SK-N-SH treated with all-trans-retinoic acid at 6 μM for 48 hours (cell line): ENCODE data around the gene EXOC4.
A peak's percentile ranks its signal among the peaks of the same experiment; 100 is the strongest.

Experiments
- ATAC-seq: fragments of 200-7000 bp; cut with Tn5 transposase; 3 replicates; pipeline ENCODE4 v1.9.1; 2020; ENCODE audit warnings: mild to moderate bottlenecking, moderate library complexity
- ARNTL ChIP-seq: fragments of 450-650 bp; formaldehyde crosslinking; IDR thresholded peaks from 2 replicates; pipeline ENCODE4 v1.5.0; 2020; ENCODE audit warnings: low read depth, mild to moderate bottlenecking, moderate library complexity, borderline replicate concordance
- BACH2 ChIP-seq: fragments of 250-450 bp; sonication (Bioruptor Pico); IDR thresholded peaks from 2 replicates; pipeline ENCODE4 v1.9.0; 2021; ENCODE audit warnings: mild to moderate bottlenecking, borderline replicate concordance
- CREB5 ChIP-seq: fragments of 250-450 bp; sonication (Bioruptor Pico); IDR thresholded peaks from 2 replicates; pipeline ENCODE4 v1.5.1; 2020; ENCODE audit warnings: low read depth, mild to moderate bottlenecking, moderate library complexity
- CSDC2 ChIP-seq: fragments of 250-450 bp; sonication (Bioruptor Pico); IDR thresholded peaks from 2 replicates; pipeline ENCODE4 v1.5.0; 2020; ENCODE audit warnings: mild to moderate bottlenecking, moderate library complexity
- ESRRG ChIP-seq: fragments of 250-450 bp; sonication (Bioruptor Pico); IDR thresholded peaks from 2 replicates; pipeline ENCODE4 v1.6.1; 2021; ENCODE audit warnings: mild to moderate bottlenecking
- GLIS3 ChIP-seq: fragments of 250-450 bp; sonication (Bioruptor Pico); IDR thresholded peaks from 2 replicates; pipeline ENCODE4 v1.5.0; 2020; ENCODE audit warnings: mild to moderate bottlenecking, moderate library complexity
- ISL1 ChIP-seq: fragments of 250-450 bp; sonication (Bioruptor Pico); IDR thresholded peaks from 2 replicates; pipeline ENCODE4 v2.1.2; 2022; ENCODE audit warnings: mild to moderate bottlenecking, moderate library complexity
- OSR1 ChIP-seq: fragments of 250-450 bp; sonication (Bioruptor Pico); IDR thresholded peaks from 2 replicates; pipeline ENCODE4 v1.8.0; 2022; ENCODE audit warnings: moderate library complexity, mild to moderate bottlenecking, inconsistent platforms
- PATZ1 ChIP-seq: fragments of 250-450 bp; sonication (Bioruptor Pico); IDR thresholded peaks from 2 replicates; pipeline ENCODE4 v1.8.0; 2020; ENCODE audit warnings: mild to moderate bottlenecking, moderate library complexity, borderline replicate concordance
- RARB ChIP-seq: fragments of 250-450 bp; sonication (Bioruptor Pico); IDR thresholded peaks from 2 replicates; pipeline ENCODE4 v1.8.0; 2021; ENCODE audit warnings: mild to moderate bottlenecking, moderate library complexity
- SNAI2 ChIP-seq: fragments of 250-450 bp; sonication (Bioruptor Pico); IDR thresholded peaks from 2 replicates; pipeline ENCODE4 v1.5.0; 2020; ENCODE audit warnings: mild to moderate bottlenecking, moderate library complexity
- TCF4 ChIP-seq: fragments of 250-450 bp; sonication (Bioruptor Pico); IDR thresholded peaks from 2 replicates; pipeline ENCODE4 v1.8.0; 2021; ENCODE audit warnings: mild to moderate bottlenecking, moderate library complexity, borderline replicate concordance
- ZC3H10 ChIP-seq: fragments of 250-450 bp; sonication (Bioruptor Pico); IDR thresholded peaks from 2 replicates; pipeline ENCODE4 v1.5.1; 2021; ENCODE audit warnings: mild to moderate bottlenecking, moderate library complexity
- ZFP3 ChIP-seq: fragments of 250-450 bp; sonication (Bioruptor Pico); IDR thresholded peaks from 2 replicates; pipeline ENCODE4 v1.5.0; 2020; ENCODE audit warnings: mild to moderate bottlenecking, moderate library complexity
- ZFP30 ChIP-seq: fragments of 450-650 bp; formaldehyde crosslinking; IDR thresholded peaks from 2 replicates; pipeline ENCODE4 v1.5.0; 2022; ENCODE audit warnings: mild to moderate bottlenecking, moderate library complexity
- ZNF70 ChIP-seq: fragments of 450-650 bp; formaldehyde crosslinking; IDR thresholded peaks from 2 replicates; pipeline ENCODE4 v1.5.0; 2020; ENCODE audit warnings: mild to moderate bottlenecking, moderate library complexity
- ZNF8 ChIP-seq: fragments of 450-650 bp; formaldehyde crosslinking; IDR thresholded peaks from 2 replicates; pipeline ENCODE4 v1.5.0; 2020; ENCODE audit warnings: mild to moderate bottlenecking, moderate library complexity
- TF ChIP-seq, protein P1 (sequence below): fragments of 250-450 bp; sonication (Bioruptor Pico); IDR thresholded peaks from 2 replicates; pipeline ENCODE4 v1.5.1; 2021; ENCODE audit warnings: mild to moderate bottlenecking, moderate library complexity
- TF ChIP-seq, protein P2 (sequence below): fragments of 250-450 bp; sonication (Bioruptor Pico); IDR thresholded peaks from 2 replicates; pipeline ENCODE4 v1.5.0; 2020; ENCODE audit warnings: mild to moderate bottlenecking, moderate library complexity

EXOC4 gene

DNA sequence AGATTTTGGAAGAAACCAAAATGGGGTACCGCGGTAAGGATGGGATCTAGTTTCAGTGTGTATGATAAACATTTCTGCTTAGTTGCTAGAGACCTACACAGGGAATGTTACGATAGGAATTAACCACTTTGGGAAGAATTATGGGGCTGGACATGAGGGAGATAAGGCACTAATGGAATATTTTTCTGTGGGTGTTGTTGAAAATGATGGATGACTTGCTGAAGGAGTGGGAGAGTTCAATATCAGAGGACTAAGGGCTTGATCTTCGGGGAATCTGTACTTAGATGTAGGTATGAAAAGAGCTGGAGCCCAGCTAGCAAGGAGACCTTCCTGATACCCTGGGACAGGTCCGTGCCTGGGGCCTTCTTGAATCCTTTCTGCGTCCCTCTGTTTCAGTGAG lies 303.7 kb downstream of the EXOC4 start (continued):
- 0 out of 2 replicates have a peak, but pooled peaks have one; percentile 66 for TF ChIP-seq GLIS3 (CRISPR knock-in tag)

DNA sequence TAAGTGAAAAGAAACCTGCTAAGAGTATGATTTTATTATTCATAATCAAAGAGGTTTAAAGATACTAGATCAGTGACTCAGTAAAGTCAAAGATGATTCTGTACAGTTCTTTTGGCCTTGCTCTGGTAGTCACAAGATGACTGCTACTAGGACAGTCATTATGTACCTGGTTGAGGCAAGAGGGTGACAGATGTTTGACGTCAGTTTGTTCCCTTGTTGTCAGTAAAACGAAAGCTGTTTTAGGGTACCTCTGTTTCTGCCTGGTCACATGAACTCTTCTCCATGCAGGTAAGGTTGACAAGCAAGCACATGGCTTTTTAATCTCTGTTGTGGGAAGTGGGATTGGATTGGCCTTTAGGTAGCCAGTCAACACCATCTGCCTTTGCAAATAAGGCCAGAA lies 308.0 kb downstream of the EXOC4 start:
- no peak for ATAC-seq
- TF ChIP-seq SNAI2 (CRISPR knock-in tag): no peak
- TF ChIP-seq TCF4 (CRISPR knock-in tag): no peak
- no peak for TF ChIP-seq OSR1
- no peak for TF ChIP-seq RARB (CRISPR knock-in tag)
- no peak for TF ChIP-seq ARNTL (CRISPR knock-in tag)
- no peak for TF ChIP-seq CREB5
- TF ChIP-seq, protein P1, sequence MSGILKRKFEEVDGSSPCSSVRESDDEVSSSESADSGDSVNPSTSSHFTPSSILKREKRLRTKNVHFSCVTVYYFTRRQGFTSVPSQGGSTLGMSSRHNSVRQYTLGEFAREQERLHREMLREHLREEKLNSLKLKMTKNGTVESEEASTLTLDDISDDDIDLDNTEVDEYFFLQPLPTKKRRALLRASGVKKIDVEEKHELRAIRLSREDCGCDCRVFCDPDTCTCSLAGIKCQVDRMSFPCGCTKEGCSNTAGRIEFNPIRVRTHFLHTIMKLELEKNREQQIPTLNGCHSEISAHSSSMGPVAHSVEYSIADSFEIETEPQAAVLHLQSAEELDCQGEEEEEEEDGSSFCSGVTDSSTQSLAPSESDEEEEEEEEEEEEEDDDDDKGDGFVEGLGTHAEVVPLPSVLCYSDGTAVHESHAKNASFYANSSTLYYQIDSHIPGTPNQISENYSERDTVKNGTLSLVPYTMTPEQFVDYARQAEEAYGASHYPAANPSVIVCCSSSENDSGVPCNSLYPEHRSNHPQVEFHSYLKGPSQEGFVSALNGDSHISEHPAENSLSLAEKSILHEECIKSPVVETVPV (CRISPR knock-in tag): no peak
- no peak for TF ChIP-seq ZC3H10 (CRISPR knock-in tag)
- TF ChIP-seq, protein P2, sequence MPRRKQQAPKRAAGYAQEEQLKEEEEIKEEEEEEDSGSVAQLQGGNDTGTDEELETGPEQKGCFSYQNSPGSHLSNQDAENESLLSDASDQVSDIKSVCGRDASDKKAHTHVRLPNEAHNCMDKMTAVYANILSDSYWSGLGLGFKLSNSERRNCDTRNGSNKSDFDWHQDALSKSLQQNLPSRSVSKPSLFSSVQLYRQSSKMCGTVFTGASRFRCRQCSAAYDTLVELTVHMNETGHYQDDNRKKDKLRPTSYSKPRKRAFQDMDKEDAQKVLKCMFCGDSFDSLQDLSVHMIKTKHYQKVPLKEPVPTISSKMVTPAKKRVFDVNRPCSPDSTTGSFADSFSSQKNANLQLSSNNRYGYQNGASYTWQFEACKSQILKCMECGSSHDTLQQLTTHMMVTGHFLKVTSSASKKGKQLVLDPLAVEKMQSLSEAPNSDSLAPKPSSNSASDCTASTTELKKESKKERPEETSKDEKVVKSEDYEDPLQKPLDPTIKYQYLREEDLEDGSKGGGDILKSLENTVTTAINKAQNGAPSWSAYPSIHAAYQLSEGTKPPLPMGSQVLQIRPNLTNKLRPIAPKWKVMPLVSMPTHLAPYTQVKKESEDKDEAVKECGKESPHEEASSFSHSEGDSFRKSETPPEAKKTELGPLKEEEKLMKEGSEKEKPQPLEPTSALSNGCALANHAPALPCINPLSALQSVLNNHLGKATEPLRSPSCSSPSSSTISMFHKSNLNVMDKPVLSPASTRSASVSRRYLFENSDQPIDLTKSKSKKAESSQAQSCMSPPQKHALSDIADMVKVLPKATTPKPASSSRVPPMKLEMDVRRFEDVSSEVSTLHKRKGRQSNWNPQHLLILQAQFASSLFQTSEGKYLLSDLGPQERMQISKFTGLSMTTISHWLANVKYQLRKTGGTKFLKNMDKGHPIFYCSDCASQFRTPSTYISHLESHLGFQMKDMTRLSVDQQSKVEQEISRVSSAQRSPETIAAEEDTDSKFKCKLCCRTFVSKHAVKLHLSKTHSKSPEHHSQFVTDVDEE (CRISPR knock-in tag): no peak
- no peak for TF ChIP-seq ZFP3 (CRISPR knock-in tag)
- TF ChIP-seq PATZ1 (CRISPR knock-in tag): no peak

GRCh38 chr7:133561396-133561795 lies 308.5 kb downstream of the EXOC4 start:
- ATAC-seq: no peak
- no peak for TF ChIP-seq ESRRG
- no peak for TF ChIP-seq CREB5
- no peak for TF ChIP-seq RARB (CRISPR knock-in tag)
- TF ChIP-seq ZFP3 (CRISPR knock-in tag): no peak
- TF ChIP-seq ZNF70 (CRISPR knock-in tag): no peak
- no peak for TF ChIP-seq ZNF8 (CRISPR knock-in tag)
- TF ChIP-seq, protein P2 (CRISPR knock-in tag): no peak

GRCh38 chr7:133562621-133563020 lies 309.7 kb downstream of the EXOC4 start:
- TF ChIP-seq CSDC2 (CRISPR knock-in tag) (no peak), ISL1 (no peak), ZFP30 (no peak), CREB5 (no peak), BACH2 (CRISPR knock-in tag) (no peak), RARB (CRISPR knock-in tag) (no peak)
- TF ChIP-seq, protein P1 (CRISPR knock-in tag): no peak
- TF ChIP-seq, all 23 proteins: peak for 0
- ATAC-seq: peak; percentile 76
